BLaER1 treated with 17β-estradiol and CSF1 and Interleukin-3, amounts not matched to agents 10 nM and 100 nM (cell line): ENCODE results near the gene DRC7.
A peak's percentile ranks its signal among the peaks of the same experiment; 100 is the strongest.

Experiments used
- H3K27ac ChIP-seq, 11 experiments: shearing (Covaris generic); formaldehyde crosslinking; 2 replicates each; pipeline ENCODE4 v1.8.1; 2022
- H3K27me3 ChIP-seq, 11 experiments: shearing (Covaris generic); formaldehyde crosslinking; 2 replicates each; pipeline ENCODE4 v1.8.1; 2022
- H3K36me3 ChIP-seq, 11 experiments: shearing (Covaris generic); formaldehyde crosslinking; 2 replicates each; pipeline ENCODE4 v1.8.1; 2022
- H3K4me1 ChIP-seq, 10 experiments: shearing (Covaris generic); formaldehyde crosslinking; 2 replicates each; pipeline ENCODE4 v1.8.1; 2022
- H3K4me2 ChIP-seq, 11 experiments: shearing (Covaris generic); formaldehyde crosslinking; 2 replicates each; pipeline ENCODE4 v1.8.1; 2022
- H3K4me3 ChIP-seq, 10 experiments: shearing (Covaris generic); formaldehyde crosslinking; 2 replicates each; pipeline ENCODE4 v1.8.1; 2022
- H3K9ac ChIP-seq, 11 experiments: shearing (Covaris generic); formaldehyde crosslinking; 2 replicates each; pipeline ENCODE4 v1.8.1; 2022
- H3K9me3 ChIP-seq, 11 experiments: shearing (Covaris generic); formaldehyde crosslinking; replicated peaks in 1 of 11; 2 replicates each; pipeline ENCODE4 v1.8.1; 2022
- H4K20me1 ChIP-seq, 11 experiments: shearing (Covaris generic); formaldehyde crosslinking; 2 replicates each; pipeline ENCODE4 v1.8.1; 2022
- Cebpa-rat ChIP-seq, 11 experiments: shearing (Covaris generic); IDR thresholded peaks; 2 replicates each; pipeline ENCODE4 v1.8.1; 2022

DRC7 gene

DNA sequence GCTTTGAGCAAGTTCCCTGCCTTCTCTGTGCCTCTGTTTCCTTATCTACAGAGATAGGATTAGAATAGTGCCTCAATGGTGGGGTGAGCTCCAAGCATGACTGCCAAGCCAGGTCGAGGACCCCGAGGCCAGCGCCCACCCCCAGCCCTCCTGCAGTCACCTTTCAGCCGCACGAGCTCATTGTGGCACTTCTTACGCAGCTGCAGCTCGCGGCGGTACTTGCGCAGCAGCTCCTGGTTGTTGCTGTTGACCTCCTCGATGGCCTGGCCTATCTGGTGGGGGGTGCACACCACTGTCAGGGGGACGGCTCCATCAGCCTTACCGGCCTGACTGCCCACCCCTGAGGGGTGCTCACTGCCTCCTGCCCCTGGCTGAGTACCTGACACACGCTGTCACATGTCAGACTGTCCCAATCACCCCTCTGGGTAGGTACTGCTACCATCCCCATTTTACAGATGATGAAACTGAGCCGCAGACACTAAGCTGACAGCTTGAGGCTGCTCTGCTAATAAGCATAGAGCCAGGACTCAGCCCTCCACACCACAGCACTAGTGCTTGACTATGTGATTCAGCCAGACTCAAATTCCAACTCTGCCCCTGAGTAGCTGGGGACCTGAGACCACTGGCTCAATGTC is 72.2 kb downstream of the DRC7 start:
- no peak for TF ChIP-seq Cebpa-rat (IDR thresholded peaks at IDR 0.05)
- no peak overlapping the region for H3K4me2 ChIP-seq
- no peaks in the 10 kb centered on the region for H3K27me3 ChIP-seq
- no peak overlapping the region for H3K27ac ChIP-seq
- H4K20me1 ChIP-seq = peaks cover 0 to 40% (median 0%) of the 10 kb centered on the region in 11 experiments; a peak in 7 of 22 replicates
- 0 out of 22 replicates have a peak, but pooled peaks cover 0 to 3% (median 0%) of the 10 kb centered on the region in 11 experiments for H3K9me3 ChIP-seq
- H3K4me1 ChIP-seq = peaks cover 0 to 20% (median 13%) of the 10 kb centered on the region in 10 experiments; a peak in 15 of 20 replicates
- peaks cover 0 to 94% (median 23%) of the 10 kb centered on the region in 11 experiments; a peak in 17 of 22 replicates for H3K36me3 ChIP-seq
- no peak overlapping the region for H3K9ac ChIP-seq
- no peak overlapping the region for H3K4me3 ChIP-seq

- 0 out of 22 replicates have a peak, but pooled peaks cover 0 to 3% (median 0%) of the 10 kb centered on the region in 11 experiments for H3K9me3 ChIP-seq
- no peaks in the 10 kb centered on the region for H3K27me3 ChIP-seq
- H3K9ac ChIP-seq = no peak overlapping the region
- no peak for TF ChIP-seq Cebpa-rat (IDR thresholded peaks at IDR 0.05)
- peaks cover 0 to 17% (median 8%) of the 10 kb centered on the region in 10 experiments; a peak in 16 of 20 replicates for H3K4me1 ChIP-seq
- no peak overlapping the region for H3K4me2 ChIP-seq
- H3K27ac ChIP-seq = no peak overlapping the region
- no peak overlapping the region for H3K4me3 ChIP-seq
- H3K36me3 ChIP-seq = peaks cover 0 to 98% (median 23%) of the 10 kb centered on the region in 11 experiments; a peak in 17 of 22 replicates
- peaks cover 0 to 43% (median 0%) of the 10 kb centered on the region in 11 experiments; a peak in 8 of 22 replicates for H4K20me1 ChIP-seq
These were observed 75.0 kb downstream of the DRC7 start for GRCh38 chr16:57769541-57770145.

- Histone ChIP-seq H3K4me3 (no peak overlapping the region), H3K27me3 (no peaks in the 10 kb centered on the region), H4K20me1 (peaks cover 0 to 49% (median 0%) of the 10 kb centered on the region in 11 experiments; a peak in 8 of 22 replicates), H3K36me3 (peaks cover 0 to 100% (median 23%) of the 10 kb centered on the region in 11 experiments; a peak in 17 of 22 replicates), H3K9ac (no peak overlapping the region), H3K27ac (no peak overlapping the region), H3K4me1 (peaks cover 0 to 20% (median 8%) of the 10 kb centered on the region in 10 experiments; a peak in 17 of 20 replicates), H3K4me2 (no peak overlapping the region), H3K9me3 (0 out of 22 replicates have a peak, but pooled peaks cover 0 to 1% (median 0%) of the 10 kb centered on the region in 11 experiments)
- TF ChIP-seq Cebpa-rat (IDR thresholded peaks at IDR 0.05) = no peak
These were observed 75.8 kb downstream of the DRC7 start for GRCh38 chr16:57770361-57770760.

DNA sequence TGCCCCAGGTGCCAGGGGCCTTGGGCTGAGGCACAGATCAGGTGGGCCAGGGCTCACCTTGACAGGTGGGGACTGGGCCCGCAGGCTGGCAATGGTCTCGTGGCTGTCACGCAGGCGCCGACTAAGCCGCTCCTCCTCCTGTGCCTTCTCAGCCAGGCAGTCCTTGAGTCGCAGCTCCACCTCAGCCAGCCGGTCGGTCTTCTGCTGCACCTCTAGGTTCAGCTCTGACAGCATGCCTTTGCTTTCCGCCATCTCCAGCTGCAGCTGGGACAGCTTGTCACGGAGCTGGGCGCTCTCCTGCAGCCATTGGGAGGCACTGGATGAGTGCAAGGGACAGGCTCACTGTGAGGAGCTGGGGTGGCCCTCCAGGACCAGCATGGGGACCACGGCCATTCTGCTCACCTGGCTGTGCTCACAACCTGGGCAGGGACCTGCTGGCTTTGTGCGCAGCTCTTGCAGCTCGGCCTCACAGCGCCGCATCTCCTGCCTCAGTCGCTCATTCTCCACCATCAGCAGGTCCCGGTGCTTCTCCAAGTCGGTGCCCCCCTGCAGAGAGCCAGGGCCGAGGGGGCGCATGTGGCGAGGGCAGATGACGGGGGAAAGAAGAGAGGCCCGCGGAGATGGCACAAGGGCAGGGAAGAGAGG is 76.7 kb downstream of the DRC7 start:
- no peak overlapping the region for H3K9ac ChIP-seq
- H4K20me1 ChIP-seq = peaks cover 0 to 58% (median 0%) of the 10 kb centered on the region in 11 experiments; a peak in 9 of 22 replicates
- peaks cover 0 to 100% (median 23%) of the 10 kb centered on the region in 11 experiments; a peak in 18 of 22 replicates for H3K36me3 ChIP-seq
- no peak for TF ChIP-seq Cebpa-rat (IDR thresholded peaks at IDR 0.05)
- H3K4me2 ChIP-seq = no peak overlapping the region
- no peak overlapping the region for H3K27ac ChIP-seq
- no peaks in the 10 kb centered on the region for H3K9me3 ChIP-seq
- H3K4me3 ChIP-seq = no peak overlapping the region
- peaks cover 0 to 19% (median 8%) of the 10 kb centered on the region in 10 experiments; a peak in 17 of 20 replicates for H3K4me1 ChIP-seq
- no peaks in the 10 kb centered on the region for H3K27me3 ChIP-seq

GRCh38 chr16:57773019-57773418 is 78.4 kb downstream of the DRC7 start:
- H3K27ac ChIP-seq = no peak overlapping the region
- H3K9ac ChIP-seq = no peak overlapping the region
- H3K4me1 ChIP-seq = peaks cover 0 to 19% (median 8%) of the 10 kb centered on the region in 10 experiments; a peak in 17 of 20 replicates
- no peaks in the 10 kb centered on the region for H3K9me3 ChIP-seq
- H3K27me3 ChIP-seq = no peaks in the 10 kb centered on the region
- H4K20me1 ChIP-seq = peaks cover 0 to 74% (median 0%) of the 10 kb centered on the region in 11 experiments; a peak in 9 of 22 replicates
- H3K36me3 ChIP-seq = peaks cover 0 to 100% (median 23%) of the 10 kb centered on the region in 11 experiments; a peak in 18 of 22 replicates
- no peak for TF ChIP-seq Cebpa-rat (IDR thresholded peaks at IDR 0.05)
- no peak overlapping the region for H3K4me3 ChIP-seq
- peak overlapping the region in 4 of 11 experiments; percentile 15 to 36 (median 19); a peak in 2 of 22 replicates for H3K4me2 ChIP-seq

DNA sequence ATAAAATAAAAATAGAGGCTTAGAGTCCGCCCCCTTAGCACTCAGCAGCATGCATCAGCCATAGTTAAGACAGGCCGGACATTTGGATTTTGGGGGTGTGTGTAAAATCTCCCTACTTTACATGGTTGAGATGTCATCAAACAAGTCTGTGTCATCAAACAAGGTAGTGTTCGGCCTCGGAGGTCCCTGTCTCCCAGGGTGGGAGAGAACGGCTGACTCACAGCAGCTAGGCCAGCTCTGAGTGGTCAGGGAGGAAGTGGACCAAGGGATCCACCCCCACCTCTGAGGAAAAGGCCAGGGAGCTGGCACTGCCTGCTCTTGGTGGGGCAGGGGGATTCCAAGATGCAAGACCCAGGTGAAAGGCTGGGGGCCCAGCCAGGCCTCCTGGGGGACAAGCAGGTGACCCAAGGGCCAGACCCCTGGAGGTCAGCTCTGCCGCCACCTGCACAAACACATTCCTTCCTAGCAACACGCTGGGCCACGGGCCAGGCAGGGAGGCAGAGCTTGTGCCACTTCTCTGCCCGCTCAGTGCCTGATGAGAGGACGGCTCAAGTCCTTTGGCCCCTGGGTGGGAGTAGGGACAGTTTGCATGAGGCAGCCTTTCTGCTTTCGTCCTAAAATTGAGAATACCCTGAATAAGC is 79.2 kb downstream of the DRC7 start:
- TF ChIP-seq Cebpa-rat (IDR thresholded peaks at IDR 0.05) = no peak

DNA sequence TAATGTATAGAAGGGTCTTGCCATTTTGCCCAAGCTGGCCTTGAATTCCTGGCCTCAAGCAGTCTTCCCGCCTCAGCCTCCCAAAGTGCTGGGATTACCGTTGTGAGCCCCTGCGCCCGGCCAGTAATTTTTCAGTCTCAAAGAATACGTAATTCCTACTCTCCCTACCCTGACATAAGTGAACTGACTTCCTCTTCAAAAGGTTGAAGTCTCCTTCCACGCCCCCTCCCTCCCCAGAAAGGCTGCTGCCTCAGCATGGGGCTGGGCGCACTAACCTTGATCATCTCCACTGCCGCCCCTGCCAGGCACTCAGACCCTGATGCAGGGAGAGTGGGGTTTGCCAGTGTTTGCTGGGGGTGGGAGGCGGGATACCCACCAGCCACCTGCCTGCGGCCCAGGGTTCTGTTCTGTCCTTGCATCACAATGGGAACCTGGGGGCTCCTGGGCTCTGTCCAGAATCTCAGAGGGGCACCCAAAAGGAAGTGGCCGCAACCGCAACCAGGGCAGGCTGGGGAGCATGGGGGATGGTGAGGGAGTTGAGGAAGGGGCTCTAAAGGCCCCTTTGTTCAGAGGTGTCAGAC is 80.2 kb downstream of the DRC7 start:
- peaks cover 0 to 19% (median 8%) of the 10 kb centered on the region in 10 experiments; a peak in 17 of 20 replicates for H3K4me1 ChIP-seq
- H3K4me2 ChIP-seq = peak overlapping the region in 2 of 11 experiments; percentile 7 to 27; a peak in 2 of 22 replicates
- H3K9me3 ChIP-seq = no peaks in the 10 kb centered on the region
- peaks cover 0 to 88% (median 0%) of the 10 kb centered on the region in 11 experiments; a peak in 9 of 22 replicates for H4K20me1 ChIP-seq
- peak overlapping the region in 2 of 11 experiments; percentile 40 to 57; a peak in 3 of 22 replicates for H3K9ac ChIP-seq
- TF ChIP-seq Cebpa-rat (IDR thresholded peaks at IDR 0.05) = no peak
- H3K4me3 ChIP-seq = no peak overlapping the region
- H3K27ac ChIP-seq = no peak overlapping the region
- peaks cover 0 to 100% (median 17%) of the 10 kb centered on the region in 11 experiments; a peak in 16 of 22 replicates for H3K36me3 ChIP-seq
- H3K27me3 ChIP-seq = no peaks in the 10 kb centered on the region

More for the DNA sequence above, 79.2 kb downstream of the DRC7 start:
- peaks cover 0 to 100% (median 23%) of the 10 kb centered on the region in 11 experiments; a peak in 18 of 22 replicates for H3K36me3 ChIP-seq
- no peak overlapping the region for H3K27ac ChIP-seq
- peaks cover 0 to 82% (median 0%) of the 10 kb centered on the region in 11 experiments; a peak in 9 of 22 replicates for H4K20me1 ChIP-seq
- H3K9ac ChIP-seq = no peak overlapping the region
- H3K4me1 ChIP-seq = peaks cover 0 to 19% (median 8%) of the 10 kb centered on the region in 10 experiments; a peak in 17 of 20 replicates
- H3K27me3 ChIP-seq = no peaks in the 10 kb centered on the region
- no peak overlapping the region for H3K4me2 ChIP-seq
- H3K9me3 ChIP-seq = no peaks in the 10 kb centered on the region
- no peak overlapping the region for H3K4me3 ChIP-seq
